Panc1 (cell line): Measurements from ENCODE around the gene FNTB. TPM values are rescaled to one million over a fixed set of nuclear protein-coding genes. Genes with fewer than 3 reads are reported as not detected.

ENCODE experiments used
- ATAC-seq: fragments of 200-7000 bp; cut with Tn5 transposase; 2 replicates; pipeline ENCODE4 v1.9.1; 2020; ENCODE audit warnings: mild to moderate bottlenecking, moderate library complexity
- BruUV-seq: library from RNA; stranded (reverse); fragments of 400-500 nt; replicated peaks from 2 replicates; lab custom pipeline; 2021; lab: Mats Ljungman, UMichigan
- CTCF ChIA-PET: fragments of 300-600 bp; sonication (Branson Sonifier 250); formaldehyde crosslinking; loops from one replicate; lab custom pipeline; 2022; ENCODE audit warnings: antibody characterized with exemption; lab: Charles Lee
- POLR2A ChIA-PET: fragments of 300-600 bp; sonication (Branson Sonifier 250); formaldehyde crosslinking; loops from one replicate; lab custom pipeline; 2022; ENCODE audit warnings: antibody characterized with exemption; lab: Charles Lee
- DNase-seq: peaks from one replicate; pipeline ENCODE4 v3.0.0-alpha.2; 2010; ENCODE audit warnings: low read depth, low spot score
- H3K27ac ChIP-seq: 2 replicates; pipeline ENCODE4 v1.5.1; 2011; ENCODE audit warnings: mild to moderate bottlenecking, low read length, inconsistent platforms
- H3K27me3 ChIP-seq: fragments of 200-500 bp; sonication (Bioruptor generic); 2 replicates; pipeline ENCODE4 v1.6.0; 2014; ENCODE audit warnings: low read length, inconsistent platforms; ENCODE audit not compliant: control insufficient read depth, insufficient read depth
- H3K36me3 ChIP-seq: fragments of 200-500 bp; sonication (Bioruptor generic); 2 replicates; pipeline ENCODE4 v1.5.1; 2014; ENCODE audit warnings: inconsistent platforms, mild to moderate bottlenecking, low read length, moderate library complexity; ENCODE audit not compliant: control insufficient read depth, insufficient read depth
- H3K4me1 ChIP-seq: 2 replicates; pipeline ENCODE4 v1.5.1; 2011; ENCODE audit warnings: inconsistent platforms, mild to moderate bottlenecking, low read length, moderate library complexity; ENCODE audit not compliant: control insufficient read depth, insufficient read depth
- H3K4me3 ChIP-seq, 2 experiments: 2 replicates each; pipeline ENCODE4 v1.5.1; 2011 to 2012; ENCODE audit warnings: low read depth in 2 of 2, low read length in 2 of 2, mild to moderate bottlenecking in 2 of 2, inconsistent platforms in 1 of 2, moderate library complexity in 1 of 2
- H3K9me3 ChIP-seq: fragments of 200-500 bp; sonication (Bioruptor generic); 2 replicates; pipeline ENCODE4 v1.5.1; 2014; ENCODE audit warnings: low read depth, mild to moderate bottlenecking, inconsistent platforms, low read length, moderate library complexity; ENCODE audit not compliant: control insufficient read depth, insufficient read depth
- CTCF ChIP-seq: fragments of 450-650 bp; IDR thresholded peaks from 2 replicates; pipeline ENCODE4 v1.5.1; 2017; ENCODE audit warnings: mild to moderate bottlenecking
- POLR2AphosphoS5 ChIP-seq: IDR thresholded peaks from 2 replicates; pipeline ENCODE4 v1.6.1; 2012; ENCODE audit warnings: mild to moderate bottlenecking, low read depth, low read length, moderate library complexity
- REST ChIP-seq, 2 experiments: IDR thresholded peaks; 2 replicates each; pipeline ENCODE4 v1.6.1; 2011 to 2012; ENCODE audit warnings: low read depth in 2 of 2, control low read depth in 1 of 2, low read length in 1 of 2, mild to moderate bottlenecking in 1 of 2, moderate library complexity in 1 of 2; ENCODE audit not compliant: insufficient read depth in 1 of 2
- SIN3A ChIP-seq: IDR thresholded peaks from 2 replicates; pipeline ENCODE4 v1.6.1; 2012; ENCODE audit warnings: low read depth, mild to moderate bottlenecking, low read length, moderate library complexity, borderline replicate concordance; ENCODE audit not compliant: insufficient read depth
- TCF7L2 ChIP-seq: IDR thresholded peaks from 2 replicates; pipeline ENCODE4 v1.6.1; 2011; ENCODE audit warnings: mild to moderate bottlenecking, low read depth, low read length, inconsistent platforms
- in situ Hi-C: cut with HindIII; loops from 2 replicates; pipeline ENCODE4 v1.10.0; 2016; ENCODE audit warnings: low sequenced_read_pairs, low pct_unique_long_range_greater_than_20kb
- intact Hi-C: fragments of 100-400 bp; cut with micrococcal nuclease; formaldehyde crosslinking; loops from one replicate; pipeline ENCODE4 v1.10.0; 2022; ENCODE audit not compliant: unreplicated experiment
- total RNA-seq: library from RNA; stranded (reverse); gene quantifications from one replicate; pipeline ENCODE4 v1.2.1, GENCODE V29; 2021; ENCODE audit not compliant: unreplicated experiment

The FNTB gene
- total RNA-seq, 1 experiment from 2014 or later: 13.3 TPM

- DNase-seq (no peak), ATAC-seq (no peak)
- in situ Hi-C loops (no loop called here), intact Hi-C loops (no loop called here)
- ChIA-PET CTCF (no interaction called here), POLR2A (no interaction called here)
- Histone ChIP-seq H3K4me3 (no peak overlapping the region), H3K9me3 (no peaks in the 10 kb centered on the region), H3K27ac (no peak overlapping the region), H3K36me3 (no peaks in the 10 kb centered on the region; the same call in 1 of the 2 replicates), H3K27me3 (no peaks in the 10 kb centered on the region), H3K4me1 (no peaks in the 10 kb centered on the region)
- BruUV-seq: no TSS peak
- TF ChIP-seq POLR2AphosphoS5 (no peak), REST (IDR thresholded peaks at IDR 0.05; ENCODE audit: insufficient read depth in 1 of 2, low read depth in 2 of 2, low read length in 1 of 2) (no peak), CTCF (no peak), SIN3A (no peak), TCF7L2 (no peak)
Observed at GRCh38 chr14:65011538-65011937, 24.8 kb downstream of the FNTB start.

GRCh38 chr14:65012353-65012752 lies 25.7 kb downstream of the FNTB start:
- H3K4me1 ChIP-seq: no peaks in the 10 kb centered on the region
- H3K27me3 ChIP-seq: no peaks in the 10 kb centered on the region
- ATAC-seq: no peak
- H3K27ac ChIP-seq: no peak overlapping the region
- no peak overlapping the region for H3K4me3 ChIP-seq
- no peaks in the 10 kb centered on the region; the same call in 1 of the 2 replicates for H3K36me3 ChIP-seq
- ChIA-PET CTCF (no interaction called here), POLR2A (no interaction called here)
- no peak for DNase-seq
- no TSS peak for BruUV-seq
- TF ChIP-seq REST (IDR thresholded peaks at IDR 0.05; ENCODE audit: insufficient read depth in 1 of 2, low read depth in 2 of 2, low read length in 1 of 2): no peak
- no peak for TF ChIP-seq POLR2AphosphoS5
- TF ChIP-seq CTCF: no peak
- no peak for TF ChIP-seq SIN3A
- TF ChIP-seq TCF7L2: no peak
- in situ Hi-C loops (no loop called here), intact Hi-C loops (no loop called here)
- H3K9me3 ChIP-seq: no peaks in the 10 kb centered on the region
